Activated naive CD8-positive, alpha-beta T cell treated with anti-CD3 and anti-CD28 coated beads, Interleukin-2, amount 10 ng/mL, durations not matched to agents 7 days and 5 days (primary cell): ENCODE results near the gene PSTK. TPM values are rescaled to one million over a fixed set of nuclear protein-coding genes. Genes with fewer than 3 reads are reported as not detected.

ENCODE experiments used
- total RNA-seq, 2 experiments: library from RNA; stranded (reverse); gene quantifications; one replicate each; pipeline ENCODE4 v1.2.3, GENCODE V29; 2021

The PSTK gene
- total RNA-seq, 2 experiments from 2014 or later, result 3.5 to 4.5 TPM

Other genes starting within 250 kb of the PSTK start
- 1 to 10 TPM; 3.0 to 3.4 TPM for gene CUZD1, start 134.5 kb upstream of the PSTK start, total RNA-seq
- 10 to 100 TPM; 15.8 to 19.1 TPM for gene FAM24B, start 100.8 kb upstream of the PSTK start, total RNA-seq
- gene FAM24A, start 69.8 kb upstream of the PSTK start, total RNA-seq, result not detected
- gene C10orf88, start 26.2 kb upstream of the PSTK start, total RNA-seq, result 10 to 100 TPM; 12.2 to 15.3 TPM
- gene IKZF5, start 28.4 kb downstream of the PSTK start, total RNA-seq, result 10 to 100 TPM; 18.5 to 20.9 TPM
- gene ACADSB, start 28.6 kb downstream of the PSTK start, total RNA-seq, result 10 to 100 TPM; 24.2 to 26.2 TPM
- gene HMX3, start 155.6 kb downstream of the PSTK start, total RNA-seq, result not detected
- gene HMX2, start 167.7 kb downstream of the PSTK start, total RNA-seq, result not detected
- 100 to 1,000 TPM; 254 to 265 TPM for gene BUB3, start 174.0 kb downstream of the PSTK start, total RNA-seq